ENCODE results near the gene C16orf95. TPM values are rescaled to one million over a fixed set of nuclear protein-coding genes. Genes with fewer than 3 reads are reported as not detected.

The C16orf95 gene
- total RNA-seq, 4 donors from 2014 or later = 1.4 to 2.5 (median 1.9) TPM

DNA sequence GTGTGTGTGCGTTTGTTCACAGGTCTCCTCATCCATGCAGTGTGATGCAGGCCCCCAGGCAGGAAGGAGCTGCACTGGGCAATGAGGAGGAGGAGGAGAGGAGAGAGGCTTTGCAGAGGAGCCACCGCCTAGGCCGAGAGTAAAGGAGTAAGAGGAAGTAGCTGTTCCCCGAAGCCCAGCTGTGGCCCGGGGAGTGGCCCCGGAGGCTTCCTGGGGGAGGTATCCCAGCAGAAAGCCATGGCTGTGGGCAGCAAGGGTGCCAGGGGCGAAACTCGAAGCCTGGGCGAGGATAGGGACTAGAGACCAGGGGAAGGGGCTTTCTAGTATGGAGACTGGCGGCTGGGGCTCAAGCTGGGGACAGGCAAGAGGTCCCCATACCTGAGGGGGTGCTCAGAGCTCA, 12.2 kb downstream of the C16orf95 start:
- WGBS, 2 donors = 62 to 78% methylated on average over 10 of the region's 10 CpGs
- TF ChIP-seq, protein P1, sequence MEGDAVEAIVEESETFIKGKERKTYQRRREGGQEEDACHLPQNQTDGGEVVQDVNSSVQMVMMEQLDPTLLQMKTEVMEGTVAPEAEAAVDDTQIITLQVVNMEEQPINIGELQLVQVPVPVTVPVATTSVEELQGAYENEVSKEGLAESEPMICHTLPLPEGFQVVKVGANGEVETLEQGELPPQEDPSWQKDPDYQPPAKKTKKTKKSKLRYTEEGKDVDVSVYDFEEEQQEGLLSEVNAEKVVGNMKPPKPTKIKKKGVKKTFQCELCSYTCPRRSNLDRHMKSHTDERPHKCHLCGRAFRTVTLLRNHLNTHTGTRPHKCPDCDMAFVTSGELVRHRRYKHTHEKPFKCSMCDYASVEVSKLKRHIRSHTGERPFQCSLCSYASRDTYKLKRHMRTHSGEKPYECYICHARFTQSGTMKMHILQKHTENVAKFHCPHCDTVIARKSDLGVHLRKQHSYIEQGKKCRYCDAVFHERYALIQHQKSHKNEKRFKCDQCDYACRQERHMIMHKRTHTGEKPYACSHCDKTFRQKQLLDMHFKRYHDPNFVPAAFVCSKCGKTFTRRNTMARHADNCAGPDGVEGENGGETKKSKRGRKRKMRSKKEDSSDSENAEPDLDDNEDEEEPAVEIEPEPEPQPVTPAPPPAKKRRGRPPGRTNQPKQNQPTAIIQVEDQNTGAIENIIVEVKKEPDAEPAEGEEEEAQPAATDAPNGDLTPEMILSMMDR (IDR thresholded peaks at IDR 0.05) = no peak
- no peak overlapping the region for H3K4me3 ChIP-seq (ENCODE audit: low read depth, poor library complexity, severe bottlenecking)
- intact Hi-C loops (cut with DNase I; ENCODE audit: low total_unique reads) = no loop called here
- DNase-seq (ENCODE audit: low spot score in 2 of 2) = peak in 1 of 2 donors; percentile 79

DNA sequence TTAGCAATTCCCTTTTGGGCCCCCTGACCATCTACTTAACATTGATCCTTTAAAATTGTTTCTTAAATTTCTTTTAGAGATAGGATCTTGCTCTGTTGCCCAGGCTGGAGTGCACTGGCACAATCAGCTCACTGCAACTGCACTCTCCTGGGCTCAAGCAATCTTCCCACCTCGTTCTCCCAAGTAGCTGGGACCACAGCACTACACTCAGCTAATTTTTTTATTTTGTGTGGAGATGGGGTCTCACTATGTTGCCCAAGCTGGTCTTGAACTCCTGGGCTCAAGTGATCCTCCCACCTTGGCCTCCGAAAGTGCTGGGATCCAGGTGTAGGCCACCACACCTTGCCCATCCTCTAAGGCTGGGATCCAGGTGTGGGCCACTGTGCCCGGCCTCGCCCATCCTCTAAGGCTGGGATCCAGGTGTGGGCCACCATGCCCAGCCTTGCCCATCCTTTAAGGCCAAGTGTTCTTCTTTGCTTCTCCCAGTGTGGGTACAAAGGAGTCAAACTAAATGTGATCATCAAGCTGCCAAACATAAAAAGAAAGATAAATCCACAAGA, 13.2 kb downstream of the C16orf95 start:
- intact Hi-C loops (cut with DNase I; ENCODE audit: low total_unique reads) = no loop called here

DNA sequence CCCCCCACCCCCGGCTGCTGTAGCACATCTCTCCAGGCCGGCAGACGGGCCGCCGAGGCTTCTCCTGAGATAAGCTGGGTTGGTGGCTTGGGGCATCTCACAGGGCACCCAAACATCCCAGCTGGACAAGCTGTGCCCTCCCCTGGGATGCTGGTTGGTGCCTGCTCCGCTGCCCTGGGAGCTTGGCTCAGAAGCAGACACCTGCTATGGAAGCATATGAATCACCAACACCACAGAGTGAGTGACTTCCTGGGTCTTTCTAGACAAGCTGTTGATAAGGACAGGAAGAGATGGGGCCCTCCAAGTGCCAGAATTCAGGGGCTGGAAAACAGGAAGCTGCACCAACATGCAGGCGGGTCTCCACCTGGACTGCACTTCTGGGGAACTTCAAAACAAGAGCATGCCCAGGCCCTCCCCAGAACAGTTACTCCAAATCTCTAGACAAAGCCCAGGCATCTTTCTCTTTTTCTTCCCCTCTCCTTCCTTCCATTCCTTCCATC, 13.7 kb downstream of the C16orf95 start:
- 91 to 92% methylated on average over 2 to 5 of the region's 7 CpGs for WGBS, 2 donors
- intact Hi-C loops (cut with DNase I; ENCODE audit: low total_unique reads) = no loop called here
- no peak for TF ChIP-seq POLR2A (IDR thresholded peaks at IDR 0.05)
- TF ChIP-seq, protein P1 (IDR thresholded peaks at IDR 0.05) = no peak
- no peak overlapping the region for H3K4me3 ChIP-seq (ENCODE audit: low read depth, poor library complexity, severe bottlenecking)
- DNase-seq (ENCODE audit: low spot score in 2 of 2) = no peak

More for the DNA sequence above, 13.2 kb downstream of the C16orf95 start:
- DNase-seq (ENCODE audit: low spot score in 2 of 2) = no peak
- TF ChIP-seq POLR2A (IDR thresholded peaks at IDR 0.05) = no peak
- TF ChIP-seq, protein P1 (IDR thresholded peaks at IDR 0.05) = no peak
- no peak overlapping the region for H3K4me3 ChIP-seq (ENCODE audit: low read depth, poor library complexity, severe bottlenecking)
- WGBS, 2 donors = 84 to 96% methylated on average over 4 of the region's 4 CpGs

DNA sequence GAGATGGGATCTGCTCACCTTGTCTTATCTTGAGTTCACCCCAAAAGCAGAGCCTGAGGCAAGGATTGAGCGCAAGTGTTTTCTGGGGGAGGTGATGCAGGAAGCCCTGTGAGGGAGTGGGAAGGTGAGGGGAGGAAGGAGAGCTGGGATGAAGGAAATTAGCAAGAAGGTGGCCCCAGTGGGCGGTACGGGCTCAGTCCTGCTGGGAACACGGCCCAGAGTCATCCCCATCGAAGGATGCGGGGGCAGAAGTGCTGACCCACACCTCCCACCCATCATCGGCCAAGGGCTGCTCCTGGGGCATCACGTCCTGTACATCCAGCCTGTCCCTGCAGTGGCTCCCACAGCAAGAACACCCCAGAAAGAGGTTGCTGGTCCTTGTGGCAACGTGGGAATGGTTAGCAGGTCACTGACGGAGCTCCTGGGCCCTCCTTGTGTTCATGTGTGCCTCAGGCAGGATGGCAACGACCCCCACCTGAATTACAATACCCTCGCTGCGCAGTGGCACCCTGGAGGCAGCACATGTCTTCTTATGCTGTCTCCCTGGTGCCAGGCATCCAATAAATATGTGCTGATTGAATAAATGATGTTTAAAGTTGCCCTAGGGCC, 18.2 kb downstream of the C16orf95 start:
- intact Hi-C loops (cut with DNase I; ENCODE audit: low total_unique reads) = no loop called here
- WGBS, 2 donors = 83 to 88% methylated on average over 13 of the region's 13 CpGs
- no peak overlapping the region for H3K4me3 ChIP-seq (ENCODE audit: low read depth, poor library complexity, severe bottlenecking)
- TF ChIP-seq POLR2A (IDR thresholded peaks at IDR 0.05) = no peak
- TF ChIP-seq, protein P1 (IDR thresholded peaks at IDR 0.05) = no peak
- DNase-seq (ENCODE audit: low spot score in 2 of 2) = no peak

DNA sequence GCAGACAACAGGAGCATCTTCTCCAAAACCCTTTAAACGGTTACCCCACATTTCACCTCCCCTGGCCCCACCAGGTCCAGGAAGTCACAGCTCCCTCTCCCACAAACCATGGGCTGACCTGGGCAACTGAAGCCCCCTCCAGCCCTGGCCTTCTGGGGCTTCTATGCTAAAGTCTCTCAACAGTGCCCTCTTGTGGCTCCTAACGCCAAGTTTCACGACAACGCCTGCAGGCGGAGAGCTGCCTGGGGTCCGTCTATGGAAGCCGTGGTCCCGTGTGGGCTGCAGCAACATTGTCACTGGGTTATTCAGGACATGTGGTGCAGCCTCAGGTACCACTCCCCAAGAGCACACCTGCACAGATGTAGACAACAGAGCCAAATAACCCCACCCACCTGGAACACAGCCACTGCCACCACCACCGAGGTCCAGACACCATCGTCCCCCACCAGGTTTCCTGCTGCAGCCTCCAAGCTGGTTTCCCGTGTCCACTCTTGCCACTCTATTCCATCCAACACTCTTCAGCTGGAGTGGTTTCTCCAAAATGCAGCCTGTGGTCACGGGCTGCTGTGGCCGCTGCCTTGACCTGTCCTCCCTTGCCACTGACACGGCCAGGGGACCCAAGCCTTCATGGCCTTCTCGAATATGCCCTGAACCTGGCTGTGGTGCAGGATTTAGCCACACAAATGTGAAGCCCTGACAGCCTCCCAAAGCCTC, 19.1 kb downstream of the C16orf95 start:
- no peak for TF ChIP-seq POLR2A (IDR thresholded peaks at IDR 0.05)
- TF ChIP-seq, protein P1 (IDR thresholded peaks at IDR 0.05) = no peak
- no peak for DNase-seq (ENCODE audit: low spot score in 2 of 2)
- 53 to 55% methylated on average over 15 of the region's 15 CpGs for WGBS, 2 donors
- H3K4me3 ChIP-seq (ENCODE audit: low read depth, poor library complexity, severe bottlenecking) = no peak overlapping the region
- intact Hi-C loops (cut with DNase I; ENCODE audit: low total_unique reads) = no loop called here

Measured in lower leg skin (tissue), 4 donors.